Aorta (tissue), 5 donors: ENCODE results near the gene GRIN3A. TPM values are rescaled to one million over a fixed set of nuclear protein-coding genes. Genes with fewer than 3 reads are reported as not detected.
"Not testable (repeated sequence)": the region's sequence is repeated elsewhere in the genome, so short reads cannot be mapped to it uniquely, and the experiment has no call there.

Source experiments
- ATAC-seq: fragments of 200-7000 bp; cut with Tn5 transposase; one replicate; pipeline ENCODE4 v1.9.1; 2022; ENCODE audit warnings: moderate library complexity; ENCODE audit not compliant: low FRiP score
- DNase-seq, 2 donors: peaks; one replicate each; pipeline ENCODE4 v3.0.0-alpha.2; 2020
- H3K27ac ChIP-seq, 2 donors: one replicate each; pipeline ENCODE4 v1.5.1; 2013; ENCODE audit warnings: low read length in 2 of 2, mild to moderate bottlenecking in 2 of 2, moderate library complexity in 2 of 2, control low read depth in 1 of 2, inconsistent platforms in 1 of 2, low read depth in 1 of 2
- H3K27me3 ChIP-seq, 2 donors: one replicate each; pipeline ENCODE4 v1.6.1; 2013; ENCODE audit warnings: control low read depth in 1 of 2, low read length in 1 of 2, mild to moderate bottlenecking in 1 of 2, moderate library complexity in 1 of 2; ENCODE audit not compliant: insufficient read depth in 2 of 2, control insufficient read depth in 1 of 2
- H3K36me3 ChIP-seq, 2 donors: one replicate each; pipeline ENCODE4 v1.6.1; 2013; ENCODE audit warnings: control low read depth in 1 of 2, low read length in 1 of 2, mild to moderate bottlenecking in 1 of 2; ENCODE audit not compliant: insufficient read depth in 2 of 2, control insufficient read depth in 1 of 2
- H3K4me1 ChIP-seq, 2 donors: one replicate each; pipeline ENCODE4 v1.6.1; 2013; ENCODE audit warnings: low read length in 2 of 2, control low read depth in 1 of 2, mild to moderate bottlenecking in 1 of 2, moderate library complexity in 1 of 2; ENCODE audit not compliant: insufficient read depth in 2 of 2, control insufficient read depth in 1 of 2
- H3K4me3 ChIP-seq, 2 donors: one replicate each; pipeline ENCODE4 v1.5.1; 2013; ENCODE audit warnings: low read length in 2 of 2, control low read depth in 1 of 2, mild to moderate bottlenecking in 1 of 2
- H3K9me3 ChIP-seq: one replicate; pipeline ENCODE4 v1.6.1; 2013; ENCODE audit warnings: mild to moderate bottlenecking, low read length; ENCODE audit not compliant: control insufficient read depth
- WGBS, 2 donors: extraction: QIAGEN DNeasy Blood & Tissue Kit; methylation state at CpG; one replicate each; pipeline ENCODE4 v1.1.7; 2013; 5-methylcytosine and 5-hydroxymethylcytosine counted together
- intact Hi-C, 2 donors: fragments of 100-400 bp; cut with DNase I; formaldehyde crosslinking; loops; one replicate each; pipeline versions ENCODE4 v1.14.2 to v1.15.0; 2022
- polyA plus RNA-seq, 2 donors: library from polyadenylated mRNA; stranded (reverse); fragments of 200-250 nt; gene quantifications; one replicate each; pipeline ENCODE4 v1.2.3, GENCODE V29; 2013
- total RNA-seq, 2 donors: library from RNA; stranded (reverse); fragmentation: NEBNext Ultra II Directional; extraction: Animal tissue kit (Norgen Biotek cat#: 25700); gene quantifications; one replicate each; pipeline ENCODE4 v1.2.1, GENCODE V29; 2021
- donor health status: healthy with polysubstance abuse.
- donor health status: Bipolar disorder and iron deficiency.
- donor health status: DM: no; HTN: no; CAD: no.
- donor health status: DM: no; HTN: no; CAD: no.
- donor health status: DM: yes; HTN: yes; CAD: no.

The GRIN3A gene
- total and polyA plus RNA-seq, 4 donors = 0.13 to 0.33 TPM; not detected in 2

- 87% methylated on average over 3 of the region's 3 CpGs for WGBS, 2 donors
- intact Hi-C loops = no loop called here
- Histone ChIP-seq H3K4me3 (no peak overlapping the region), H3K27ac (no peak overlapping the region), H3K27me3 (no peaks in the 10 kb centered on the region), H3K36me3 (no peaks in the 10 kb centered on the region), H3K4me1 (no peaks in the 10 kb centered on the region), H3K9me3 (no peaks in the 10 kb centered on the region)
- ATAC-seq (no peak), DNase-seq (no peak)
Observed at GRCh38 chr9:101605547-101605946, 132.9 kb downstream of the GRIN3A start.

GRCh38 chr9:101604296-101604695, 134.2 kb downstream of the GRIN3A start:
- 59 to 73% methylated on average over 2 of the region's 2 CpGs for WGBS, 2 donors
- H3K36me3 ChIP-seq = no peaks in the 10 kb centered on the region
- intact Hi-C loops = no loop called here
- H3K4me1 ChIP-seq = no peaks in the 10 kb centered on the region
- H3K27me3 ChIP-seq = no peaks in the 10 kb centered on the region
- no peaks in the 10 kb centered on the region for H3K9me3 ChIP-seq
- H3K27ac ChIP-seq = no peak overlapping the region
- ATAC-seq (no peak), DNase-seq (no peak)
- no peak overlapping the region for H3K4me3 ChIP-seq

DNA sequence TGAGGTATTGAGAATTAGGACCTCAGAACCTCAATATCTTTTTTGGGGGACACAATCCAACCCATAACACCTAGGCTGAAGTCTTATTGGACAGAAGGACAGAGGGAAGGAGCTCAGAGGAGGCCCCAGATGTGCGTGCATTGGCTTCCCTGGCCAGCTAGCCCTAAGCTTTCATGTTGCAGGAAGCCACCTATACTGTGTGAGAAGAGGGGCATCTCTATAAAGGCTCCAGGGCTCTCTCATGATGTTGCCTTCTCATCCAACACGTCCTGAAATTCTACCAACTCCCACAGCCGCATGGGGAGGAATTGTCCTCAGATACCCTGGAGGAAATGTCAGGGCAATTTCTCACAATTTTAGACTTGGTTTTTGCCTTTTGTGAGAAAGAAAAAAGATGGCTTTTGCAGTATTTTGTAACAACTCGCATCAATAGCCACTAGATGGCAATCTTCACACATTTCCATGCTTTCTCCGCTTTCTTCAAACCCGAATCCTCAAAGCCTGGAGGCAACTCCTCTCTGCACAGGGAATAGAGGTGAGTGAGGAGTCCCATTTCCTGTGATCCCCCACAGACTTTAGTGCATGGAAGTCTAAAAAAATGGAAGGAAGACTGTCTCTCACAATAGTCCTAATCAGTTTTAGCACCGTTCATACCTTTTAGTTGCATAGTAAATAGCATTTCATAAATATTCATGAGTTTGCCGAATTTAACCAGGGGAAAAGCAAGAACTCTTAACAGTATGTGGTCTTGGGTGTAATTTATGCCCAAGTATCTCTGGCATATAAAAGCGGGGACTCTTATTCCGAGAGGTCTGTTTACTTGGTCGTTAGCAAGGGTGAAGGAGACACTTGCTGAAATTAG, 136.3 kb downstream of the GRIN3A start:
- Histone ChIP-seq H3K4me3 (no peak overlapping the region), H3K36me3 (no peaks in the 10 kb centered on the region), H3K27ac (no peak overlapping the region), H3K4me1 (no peaks in the 10 kb centered on the region), H3K27me3 (no peaks in the 10 kb centered on the region), H3K9me3 (no peaks in the 10 kb centered on the region)
- ATAC-seq (peak; percentile 73), DNase-seq (no peak)
- intact Hi-C loops = no loop called here
- 17 to 18% methylated on average over 11 of the region's 11 CpGs for WGBS, 2 donors

DNA sequence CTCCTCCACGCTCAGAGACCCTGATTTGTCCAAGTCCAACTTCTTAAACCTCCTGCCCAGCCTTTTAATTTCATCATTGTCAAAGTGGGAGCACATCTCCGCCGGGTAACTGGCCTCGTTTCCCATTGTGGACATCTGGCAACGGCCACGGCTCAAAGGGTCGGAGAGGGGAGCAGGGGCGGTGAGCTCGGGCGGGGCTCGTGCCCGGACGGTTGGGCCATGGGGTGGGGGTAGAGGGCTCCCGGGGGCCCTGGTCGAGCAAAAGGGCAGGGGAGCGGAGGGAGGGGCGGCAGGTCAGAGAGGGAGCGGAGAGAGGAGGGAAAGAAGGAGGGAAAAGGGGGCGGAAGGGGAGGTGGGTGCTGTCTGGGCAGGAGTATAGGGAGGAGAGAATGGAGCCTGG, 143.7 kb downstream of the GRIN3A start, which contains the start of gene PPP3R2:
Gene PPP3R2, minus strand, starts transcription at position 174 of the 400 bp plus-strand sequence. Its CDS starts 48 bp downstream, at position 126.
- Histone ChIP-seq H3K36me3 (no peaks in the 10 kb centered on the region), H3K4me1 (no peaks in the 10 kb centered on the region), H3K9me3 (no peaks in the 10 kb centered on the region), H3K27ac (no peak within 1 kb of the TSS), H3K27me3 (peaks cover 0 to 3% of the 10 kb centered on the region in 2 donors), H3K4me3 (no peak within 1 kb of the TSS)
- ATAC-seq = no peak
- 93 to 94% methylated on average over 17 to 19 of the region's 19 CpGs for WGBS, 2 donors
- intact Hi-C loops = no loop called here
- no peak for DNase-seq

DNA sequence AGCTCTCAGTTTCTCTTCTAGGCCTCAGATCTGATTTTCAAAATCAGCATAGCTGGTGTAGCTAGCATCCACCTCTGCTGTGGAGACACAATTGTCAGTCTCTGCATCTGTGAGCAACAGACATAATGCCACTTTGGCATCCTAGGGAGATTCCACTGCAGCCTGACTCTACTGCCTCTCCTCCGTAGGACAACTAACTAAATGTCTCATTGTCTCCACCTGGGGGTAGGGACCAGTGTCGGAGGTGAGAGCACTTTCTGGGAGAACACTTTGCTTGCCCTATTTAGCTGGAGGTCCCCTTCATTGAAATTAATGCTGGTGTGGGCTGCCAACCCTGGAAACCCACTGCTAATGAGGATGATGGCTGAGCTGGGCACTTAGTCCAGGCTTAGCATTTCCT, 145.1 kb downstream of the GRIN3A start:
- no peak overlapping the region for H3K27ac ChIP-seq
- H3K36me3 ChIP-seq = no peaks in the 10 kb centered on the region
- no peak overlapping the region for H3K4me3 ChIP-seq
- peaks cover 0 to 3% of the 10 kb centered on the region in 2 donors for H3K27me3 ChIP-seq
- no peak for DNase-seq
- intact Hi-C loops = no loop called here
- ATAC-seq = no peak
- H3K9me3 ChIP-seq = no peaks in the 10 kb centered on the region
- no peaks in the 10 kb centered on the region for H3K4me1 ChIP-seq
- WGBS, 2 donors = 70 to 78% methylated on average over 2 of the region's 2 CpGs

DNA sequence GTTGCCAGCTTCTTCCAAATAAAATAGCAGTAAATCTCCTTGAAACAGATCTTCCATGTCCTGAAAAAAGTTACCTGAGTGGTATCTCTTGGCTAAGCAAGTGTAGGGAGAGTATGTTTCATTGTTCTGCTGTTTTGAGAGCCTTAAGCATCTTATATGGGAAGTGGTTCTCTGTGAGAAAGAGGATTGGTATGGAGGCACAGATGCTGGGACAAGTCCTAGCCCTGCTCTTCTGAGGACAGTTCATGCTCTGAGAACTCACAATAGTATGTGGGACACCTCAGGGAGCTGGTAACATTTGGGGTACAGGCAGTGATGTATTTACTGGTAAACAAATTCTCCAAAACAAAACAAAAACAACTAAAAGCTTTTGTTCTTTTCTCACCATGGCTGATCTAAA, 145.7 kb downstream of the GRIN3A start:
- no peak overlapping the region for H3K27ac ChIP-seq
- peaks cover 0 to 3% of the 10 kb centered on the region in 2 donors for H3K27me3 ChIP-seq
- DNase-seq = no peak
- no peaks in the 10 kb centered on the region for H3K4me1 ChIP-seq
- intact Hi-C loops = no loop called here
- no peak overlapping the region for H3K4me3 ChIP-seq
- no peaks in the 10 kb centered on the region for H3K36me3 ChIP-seq
- H3K9me3 ChIP-seq = no peaks in the 10 kb centered on the region
- no peak for ATAC-seq

- Histone ChIP-seq H3K9me3 (no peaks in the 10 kb centered on the region), H3K4me3 (no peak overlapping the region), H3K4me1 (no peaks in the 10 kb centered on the region), H3K27ac (no peak overlapping the region), H3K36me3 (no peaks in the 10 kb centered on the region), H3K27me3 (peaks cover 0 to 3% of the 10 kb centered on the region in 2 donors)
- DNase-seq (no peak), ATAC-seq (no peak)
- intact Hi-C loops = no loop called here
Observed at GRCh38 chr9:101591787-101592446, 146.5 kb downstream of the GRIN3A start.

DNA sequence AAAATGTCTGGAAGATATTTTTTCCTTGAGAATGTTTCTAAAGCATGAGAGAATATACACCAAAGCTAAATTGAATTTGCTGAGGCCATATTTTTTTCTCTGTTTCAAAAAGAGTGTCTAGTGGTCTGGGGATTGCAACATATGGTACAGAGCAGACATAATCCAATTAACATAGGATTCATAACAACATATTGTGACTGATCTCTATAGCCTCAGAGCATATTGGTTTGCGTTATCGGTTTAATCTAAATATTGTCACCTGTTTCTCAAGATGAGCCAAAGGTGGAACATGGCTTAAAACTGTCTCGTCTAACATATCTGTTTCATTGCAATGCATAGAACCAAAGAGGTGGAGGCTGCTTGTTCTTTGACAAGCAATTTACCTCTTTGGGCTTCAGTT, 147.5 kb downstream of the GRIN3A start:
- H3K4me1 ChIP-seq = no peaks in the 10 kb centered on the region
- H3K27me3 ChIP-seq = peaks cover 0 to 3% of the 10 kb centered on the region in 2 donors
- H3K4me3 ChIP-seq = no peak overlapping the region
- DNase-seq (no peak), ATAC-seq (no peak)
- WGBS, 2 donors = 91 to 92% methylated on average over 3 of the region's 3 CpGs
- no peak overlapping the region for H3K27ac ChIP-seq
- no peaks in the 10 kb centered on the region for H3K9me3 ChIP-seq
- H3K36me3 ChIP-seq = no peaks in the 10 kb centered on the region
- intact Hi-C loops = no loop called here

GRCh38 chr9:101590074-101590473, 148.4 kb downstream of the GRIN3A start:
- H3K4me1 ChIP-seq, H3K9me3 ChIP-seq, H3K36me3 ChIP-seq, H3K4me3 ChIP-seq, intact Hi-C loops, DNase-seq, ATAC-seq, H3K27me3 ChIP-seq, H3K27ac ChIP-seq: not testable (repeated sequence)
- 82 to 84% methylated on average over 6 of the region's 6 CpGs for WGBS, 2 donors
